BE2C (cell line): ENCODE data around the gene CBS.

Source experiments
- DNase-seq: peaks from one replicate; pipeline ENCODE4 v3.0.0-alpha.2; 2020
- H3K27me3 ChIP-seq: fragments of 250-450 bp; sonication (Bioruptor Pico); 2 replicates; pipeline ENCODE4 v1.5.1; 2020; ENCODE audit warnings: mild to moderate bottlenecking
- H3K36me3 ChIP-seq: fragments of 250-450 bp; sonication (Bioruptor Pico); 2 replicates; pipeline ENCODE4 v1.5.1; 2020; ENCODE audit warnings: mild to moderate bottlenecking
- H3K4me1 ChIP-seq: fragments of 250-450 bp; sonication (Bioruptor Pico); 2 replicates; pipeline ENCODE4 v1.5.1; 2020
- H3K4me3 ChIP-seq: 2 replicates; pipeline ENCODE4 v1.5.1; 2011; ENCODE audit warnings: low read depth, low read length
- H3K9me3 ChIP-seq: fragments of 250-450 bp; sonication (Bioruptor Pico); 2 replicates; pipeline ENCODE4 v1.5.1; 2020
- TF ChIP-seq, protein P1 (sequence below): IDR thresholded peaks from 2 replicates; pipeline ENCODE4 v1.5.1; 2012; ENCODE audit warnings: mild to moderate bottlenecking, low read depth, low read length

The CBS gene

DNA sequence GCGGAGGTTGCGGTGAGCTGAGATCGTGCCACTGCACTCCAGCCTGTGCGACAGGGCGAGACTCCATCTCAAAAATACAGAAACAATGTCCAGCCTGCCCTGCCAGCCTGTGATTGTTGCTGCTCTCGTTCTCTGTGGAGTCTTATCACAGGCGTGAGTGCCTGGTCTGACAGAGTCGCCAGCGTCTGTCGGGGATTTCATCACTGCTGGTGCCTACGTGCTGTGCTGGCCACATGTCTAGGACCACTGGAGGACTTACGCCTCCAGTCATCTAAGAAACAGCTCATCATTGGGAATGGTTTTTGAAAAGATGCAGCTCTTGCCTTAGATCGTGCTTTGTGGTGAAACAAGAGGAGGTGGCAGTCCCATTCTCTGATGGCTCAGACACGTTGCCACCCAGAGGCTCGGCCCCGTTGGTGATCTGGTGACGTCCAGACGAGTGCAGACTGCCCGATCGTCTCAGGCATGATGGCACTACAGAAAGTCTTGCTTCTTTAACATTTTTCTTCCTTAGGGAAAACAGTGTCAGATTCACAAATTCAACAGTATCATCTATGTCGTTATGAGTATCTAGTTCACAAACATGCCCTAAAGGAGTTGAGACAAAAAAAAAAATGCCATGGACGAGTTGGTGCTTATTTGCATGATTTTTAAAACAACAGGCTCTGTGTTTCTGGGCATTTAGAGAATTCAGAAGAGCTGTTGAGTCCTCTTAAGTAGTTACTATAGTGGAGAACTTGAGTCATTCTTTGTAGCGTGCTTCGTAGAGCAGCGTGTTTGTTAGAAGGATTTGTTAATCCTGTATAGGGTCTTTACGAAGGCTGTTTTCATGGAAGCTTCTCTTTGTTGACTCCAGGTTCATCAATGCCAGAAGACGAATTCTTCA, 47.5 kb downstream of the CBS start:
- Histone ChIP-seq H3K36me3 (peaks cover 42% of the 10 kb centered on the region), H3K4me1 (no peaks in the 10 kb centered on the region), H3K4me3 (no peak overlapping the region), H3K27me3 (no peaks in the 10 kb centered on the region), H3K9me3 (no peaks in the 10 kb centered on the region)
- DNase-seq: no peak
- TF ChIP-seq, protein P1, sequence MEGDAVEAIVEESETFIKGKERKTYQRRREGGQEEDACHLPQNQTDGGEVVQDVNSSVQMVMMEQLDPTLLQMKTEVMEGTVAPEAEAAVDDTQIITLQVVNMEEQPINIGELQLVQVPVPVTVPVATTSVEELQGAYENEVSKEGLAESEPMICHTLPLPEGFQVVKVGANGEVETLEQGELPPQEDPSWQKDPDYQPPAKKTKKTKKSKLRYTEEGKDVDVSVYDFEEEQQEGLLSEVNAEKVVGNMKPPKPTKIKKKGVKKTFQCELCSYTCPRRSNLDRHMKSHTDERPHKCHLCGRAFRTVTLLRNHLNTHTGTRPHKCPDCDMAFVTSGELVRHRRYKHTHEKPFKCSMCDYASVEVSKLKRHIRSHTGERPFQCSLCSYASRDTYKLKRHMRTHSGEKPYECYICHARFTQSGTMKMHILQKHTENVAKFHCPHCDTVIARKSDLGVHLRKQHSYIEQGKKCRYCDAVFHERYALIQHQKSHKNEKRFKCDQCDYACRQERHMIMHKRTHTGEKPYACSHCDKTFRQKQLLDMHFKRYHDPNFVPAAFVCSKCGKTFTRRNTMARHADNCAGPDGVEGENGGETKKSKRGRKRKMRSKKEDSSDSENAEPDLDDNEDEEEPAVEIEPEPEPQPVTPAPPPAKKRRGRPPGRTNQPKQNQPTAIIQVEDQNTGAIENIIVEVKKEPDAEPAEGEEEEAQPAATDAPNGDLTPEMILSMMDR: no peak

DNA sequence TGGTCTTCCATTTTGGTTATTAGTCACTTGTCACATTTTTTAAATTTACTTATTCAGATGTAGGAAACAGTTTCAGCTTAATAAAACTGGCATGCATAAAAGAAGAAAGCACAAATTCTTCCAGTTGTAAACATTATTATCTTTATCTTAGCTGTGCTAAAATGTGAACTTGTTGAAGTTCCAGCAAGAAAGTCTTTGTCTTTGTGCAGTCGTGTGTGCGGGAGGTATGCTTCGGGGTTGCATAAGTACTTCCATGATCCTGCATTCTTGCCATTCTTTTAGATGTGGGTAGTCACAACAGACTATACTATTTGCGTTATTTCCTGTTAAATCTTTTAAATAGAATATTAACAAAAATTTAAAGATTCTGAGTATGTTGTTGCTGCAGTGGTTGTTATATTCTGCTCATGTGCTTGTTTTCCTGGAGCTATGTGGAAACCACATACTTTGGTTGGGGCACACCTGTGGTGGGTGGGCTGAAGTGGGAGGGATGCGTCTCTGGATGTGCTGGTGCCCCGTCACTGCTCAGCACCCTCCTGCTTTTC, 49.9 kb downstream of the CBS start:
- Histone ChIP-seq H3K4me1 (no peaks in the 10 kb centered on the region), H3K27me3 (no peaks in the 10 kb centered on the region), H3K4me3 (no peak overlapping the region), H3K36me3 (peaks cover 47% of the 10 kb centered on the region), H3K9me3 (no peaks in the 10 kb centered on the region)
- DNase-seq: no peak
- TF ChIP-seq, protein P1: no peak

DNA sequence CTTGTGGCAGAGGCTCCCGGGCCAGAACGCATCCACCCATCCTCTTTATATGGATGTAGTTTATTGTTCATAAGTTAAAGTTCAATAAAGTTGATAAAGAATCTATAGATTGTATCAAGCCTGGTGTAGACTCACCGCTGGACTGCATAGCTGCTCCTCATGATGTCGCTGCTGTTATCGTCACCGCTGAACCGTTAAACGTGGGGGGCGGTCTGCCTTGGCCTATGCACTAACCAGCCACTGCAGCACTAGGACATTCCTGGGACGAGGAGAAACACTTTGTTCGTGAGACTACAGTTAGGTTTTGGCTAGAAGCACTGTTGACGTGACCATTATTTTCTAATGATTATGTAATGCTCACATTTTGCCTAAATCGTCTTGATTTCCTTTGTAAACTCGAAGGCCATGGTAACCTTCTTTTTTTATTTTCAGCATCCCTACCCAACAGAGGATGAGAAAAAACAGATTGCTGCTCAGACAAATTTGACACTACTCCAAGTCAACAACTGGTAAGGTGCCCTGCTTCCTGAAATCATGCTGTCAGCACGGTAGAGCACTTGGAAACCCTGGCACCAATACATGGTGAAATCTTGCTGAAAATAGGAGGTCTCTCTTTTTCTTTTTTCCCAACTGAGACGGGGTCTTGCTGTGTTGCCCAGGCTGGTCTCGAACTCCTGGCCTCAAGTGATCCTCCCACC, 51.0 kb downstream of the CBS start:
- TF ChIP-seq, protein P1: no peak
- Histone ChIP-seq H3K27me3 (no peaks in the 10 kb centered on the region), H3K4me1 (no peaks in the 10 kb centered on the region), H3K9me3 (no peaks in the 10 kb centered on the region), H3K4me3 (no peak overlapping the region), H3K36me3 (peaks cover 36% of the 10 kb centered on the region)
- no peak for DNase-seq

DNA sequence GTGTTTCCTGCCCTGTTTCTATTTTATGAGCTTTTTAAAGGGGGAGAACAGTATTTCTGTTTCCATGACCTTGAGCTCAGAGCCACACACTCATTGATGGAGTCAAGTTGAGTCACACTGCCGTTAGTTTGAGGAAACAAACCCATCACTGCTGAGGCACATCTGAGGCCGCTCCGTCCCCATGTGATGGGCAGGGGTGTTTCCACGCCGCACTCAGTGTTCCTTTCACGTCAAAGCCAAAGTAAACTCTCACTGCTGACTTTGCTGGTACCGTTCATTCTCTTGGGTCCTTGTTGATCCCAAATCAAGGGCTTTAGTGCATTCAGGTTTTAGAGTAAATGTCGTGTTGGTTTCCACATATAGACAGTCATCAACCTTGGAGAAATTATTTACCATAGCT, 52.5 kb downstream of the CBS start:
- TF ChIP-seq, protein P1: no peak
- H3K4me1 ChIP-seq: no peaks in the 10 kb centered on the region
- H3K4me3 ChIP-seq: no peak overlapping the region
- peaks cover 26% of the 10 kb centered on the region for H3K36me3 ChIP-seq
- no peaks in the 10 kb centered on the region for H3K9me3 ChIP-seq
- no peak for DNase-seq
- no peaks in the 10 kb centered on the region for H3K27me3 ChIP-seq

DNA sequence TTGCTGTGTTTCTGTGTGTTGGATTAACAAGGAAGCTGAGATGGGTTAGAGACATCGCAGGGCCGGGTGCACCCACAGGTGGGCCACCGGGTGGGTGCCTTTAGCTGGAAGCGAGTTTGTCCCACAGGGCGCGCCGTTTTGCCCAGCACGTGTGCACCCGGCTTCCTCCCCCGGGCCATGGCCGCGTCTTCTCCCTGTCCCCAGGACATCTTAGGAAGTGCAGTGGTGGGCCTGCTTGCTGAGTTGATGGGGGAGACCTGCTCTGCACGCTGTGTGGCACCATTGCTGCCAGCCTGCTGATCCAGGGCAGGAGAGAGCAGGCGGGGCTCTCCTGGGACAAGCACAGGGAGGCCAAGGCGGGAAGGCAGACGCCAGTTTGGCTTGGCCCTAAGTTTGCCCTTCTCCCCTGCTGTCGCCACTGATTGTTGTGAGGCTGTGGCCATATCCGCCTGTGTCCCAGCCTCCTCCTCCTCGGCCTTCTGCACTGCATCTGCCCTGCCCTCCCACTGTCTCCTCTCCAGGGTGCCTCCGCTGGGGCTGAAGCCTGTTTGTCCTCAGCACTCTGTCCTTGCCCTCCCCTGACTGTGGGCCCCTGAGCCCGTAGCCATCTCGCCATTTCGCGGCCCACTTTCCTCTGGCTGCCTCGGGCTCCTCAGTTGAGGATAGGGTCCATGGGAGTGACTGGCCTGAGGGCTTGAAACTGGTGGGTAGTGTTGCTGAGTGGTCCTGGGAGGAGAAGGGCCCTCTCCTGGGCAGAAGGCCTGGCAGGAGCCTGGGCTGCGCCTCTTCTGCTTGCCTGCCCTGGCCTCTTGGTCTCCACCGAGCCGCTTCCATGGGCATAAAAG, 53.7 kb downstream of the CBS start:
- H3K4me1 ChIP-seq: no peaks in the 10 kb centered on the region; the same call in 1 of the 2 replicates
- no peak overlapping the region for H3K4me3 ChIP-seq
- TF ChIP-seq, protein P1: no peak
- H3K9me3 ChIP-seq: no peaks in the 10 kb centered on the region
- H3K36me3 ChIP-seq: peaks cover 23% of the 10 kb centered on the region
- no peak for DNase-seq
- H3K27me3 ChIP-seq: no peaks in the 10 kb centered on the region
